PC-9 (cell line): ENCODE measurements around the gene MVP. TPM values are rescaled to one million over a fixed set of nuclear protein-coding genes. Genes with fewer than 3 reads are reported as not detected.
A peak's percentile ranks its signal among the peaks of the same experiment; 100 is the strongest.
"Not testable (repeated sequence)": the region's sequence is repeated elsewhere in the genome, so short reads cannot be mapped to it uniquely, and the experiment has no call there.

Experiments used
- BruUV-seq: library from RNA; stranded (reverse); fragments of 400-500 nt; replicated peaks from 2 replicates; lab custom pipeline; 2021; lab: Mats Ljungman, UMichigan
- CTCF ChIA-PET: fragments of 300-600 bp; sonication (Branson Sonifier 250); formaldehyde crosslinking; loops from one replicate; lab custom pipeline; 2022; ENCODE audit warnings: antibody characterized with exemption; lab: Charles Lee
- POLR2A ChIA-PET: fragments of 300-600 bp; sonication (Branson Sonifier 250); formaldehyde crosslinking; loops from one replicate; lab custom pipeline; 2022; ENCODE audit warnings: antibody characterized with exemption; ENCODE audit not compliant: unreplicated experiment; lab: Charles Lee
- DNase-seq, 2 experiments: peaks; one replicate each; pipeline versions ENCODE4 v3.0.0 to v3.0.0-alpha.2; 2015 to 2022; ENCODE audit warnings: mixed read lengths in 1 of 2
- H2AFZ ChIP-seq: fragments of 200-600 bp; sonication (generic); 2 replicates; pipeline ENCODE4 v1.8.1; 2017; ENCODE audit warnings: antibody characterized with exemption
- H3F3A ChIP-seq: fragments of 200-600 bp; sonication (generic); 2 replicates; pipeline ENCODE4 v1.8.1; 2017; ENCODE audit warnings: antibody characterized with exemption, mild to moderate bottlenecking, low read depth; ENCODE audit not compliant: insufficient read depth
- H3K27ac ChIP-seq: fragments of 200-600 bp; sonication (generic); 2 replicates; pipeline ENCODE4 v1.6.1; 2016; ENCODE audit warnings: mixed run types
- H3K27me3 ChIP-seq: fragments of 200-600 bp; sonication (generic); 2 replicates; pipeline ENCODE4 v1.6.1; 2016; ENCODE audit warnings: low read depth, mixed run types; ENCODE audit not compliant: insufficient read depth
- H3K36me3 ChIP-seq: fragments of 200-600 bp; sonication (generic); 2 replicates; pipeline ENCODE4 v1.6.1; 2016; ENCODE audit warnings: low read depth, mixed run types
- H3K4me1 ChIP-seq: fragments of 200-600 bp; sonication (generic); replicated peaks from 2 replicates; pipeline ENCODE4 v1.6.1; 2016; ENCODE audit warnings: mixed run types; ENCODE audit not compliant: insufficient read depth
- H3K4me2 ChIP-seq: fragments of 200-600 bp; sonication (generic); 2 replicates; pipeline ENCODE4 v1.6.1; 2017; ENCODE audit warnings: mixed run types
- H3K4me3 ChIP-seq: fragments of 200-600 bp; sonication (generic); 2 replicates; pipeline ENCODE4 v1.6.1; 2016; ENCODE audit warnings: mixed run types
- H3K79me2 ChIP-seq: fragments of 200-600 bp; sonication (generic); 2 replicates; pipeline ENCODE4 v1.6.1; 2017; ENCODE audit warnings: low read depth, mixed run types
- H3K9me2 ChIP-seq: fragments of 200-600 bp; sonication (generic); 2 replicates; pipeline ENCODE4 v1.8.1; 2017; ENCODE audit warnings: mild to moderate bottlenecking; ENCODE audit not compliant: insufficient read depth
- H3K9me3 ChIP-seq: fragments of 200-600 bp; sonication (generic); 2 replicates; pipeline ENCODE4 v1.8.1; 2016; ENCODE audit warnings: low read depth; ENCODE audit not compliant: insufficient read depth
- H4K20me1 ChIP-seq: fragments of 200-600 bp; sonication (generic); 2 replicates; pipeline ENCODE4 v1.8.1; 2017; ENCODE audit not compliant: insufficient read depth
- CTCF ChIP-seq: fragments of 200-600 bp; sonication (generic); conservative IDR thresholded peaks from 2 replicates; pipeline ENCODE4 v1.6.1; 2017; ENCODE audit warnings: mixed run types, antibody characterized with exemption, mild to moderate bottlenecking, moderate library complexity
- EZH2 ChIP-seq: fragments of 200-600 bp; sonication (generic); IDR thresholded peaks from 2 replicates; pipeline ENCODE4 v1.8.0; 2017; ENCODE audit warnings: antibody characterized with exemption, low read depth
- intact Hi-C: fragments of 100-400 bp; cut with micrococcal nuclease; formaldehyde crosslinking; loops from one replicate; pipeline ENCODE4 v1.10.0; 2022; ENCODE audit not compliant: unreplicated experiment
- total RNA-seq: library from RNA; stranded (reverse); gene quantifications from 2 replicates; pipeline ENCODE4 v1.2.3, GENCODE V29; 2021

The MVP gene
- total RNA-seq, 1 experiment from 2014 or later, result 208 TPM

GRCh38 chr16:29790949-29791844 is 29.1 kb upstream of the MVP start:
- Histone ChIP-seq H3K9me2 (no peaks in the 10 kb centered on the region), H3K36me3 (peaks cover under 1% of the 10 kb centered on the region; the same call in 1 of the 2 replicates), H3K4me1 (peaks cover 17% of the 10 kb centered on the region), H3K79me2 (peaks cover 55% of the 10 kb centered on the region), H2AFZ (peak overlapping the region; percentile 96), H3K4me2 (peak overlapping the region; percentile 94), H4K20me1 (0 out of 2 replicates have a peak, but pooled peaks cover 9% of the 10 kb centered on the region), H3F3A (peaks cover 10% of the 10 kb centered on the region), H3K27ac (0 out of 2 replicates have a peak overlapping the region, but pooled peaks have one; percentile 10), H3K4me3 (peak overlapping the region; percentile 94), H3K9me3 (no peaks in the 10 kb centered on the region), H3K27me3 (no peaks in the 10 kb centered on the region)
- CTCF ChIA-PET, result interaction anchor here (0.7 to 1.6 kb wide), 3 partner anchors 25 to 62 kb away, joined by 3 to 7 read pairs (median 4); partner anchors contain the start of gene PAGR1
- intact Hi-C loops, result loop anchor here (1.0 kb wide), 3 partner anchors 14 to 91 kb away; no protein-coding TSS in a partner anchor
- no peak for DNase-seq
- POLR2A ChIA-PET, result interaction anchor here (0.6 to 0.8 kb wide), 4 partner anchors 10 to 196 kb away, joined by 4 to 6 read pairs (median 4); no protein-coding TSS in a partner anchor
- BruUV-seq, result TSS peak; percentile 57
- TF ChIP-seq EZH2, result no peak
- no peak for TF ChIP-seq CTCF

GRCh38 chr16:29791845-29792807 is 28.1 kb upstream of the MVP start:
- H3K4me3 ChIP-seq, result peak overlapping the region; percentile 94
- intact Hi-C loops, result no loop called here
- ChIA-PET POLR2A (interaction anchor here (0.7 kb wide), 1 partner anchor 9 kb away, joined by 4 read pairs; no protein-coding TSS in a partner anchor), CTCF (no interaction called here)
- H3K4me1 ChIP-seq, result peaks cover 17% of the 10 kb centered on the region
- no peak overlapping the region for H3K27ac ChIP-seq
- H3K9me3 ChIP-seq, result no peaks in the 10 kb centered on the region
- peaks cover 61% of the 10 kb centered on the region for H3K79me2 ChIP-seq
- peaks cover 10% of the 10 kb centered on the region for H3F3A ChIP-seq
- H3K27me3 ChIP-seq, result no peaks in the 10 kb centered on the region
- no peak for DNase-seq
- peak overlapping the region; percentile 96; the same call in 1 of the 2 replicates for H2AFZ ChIP-seq
- peak overlapping the region; percentile 94 for H3K4me2 ChIP-seq
- peaks cover 8% of the 10 kb centered on the region; the same call in 1 of the 2 replicates for H3K36me3 ChIP-seq
- TF ChIP-seq EZH2 (no peak), CTCF (no peak)
- no peaks in the 10 kb centered on the region for H3K9me2 ChIP-seq
- 0 out of 2 replicates have a peak, but pooled peaks cover 9% of the 10 kb centered on the region for H4K20me1 ChIP-seq
- BruUV-seq, result no TSS peak

- Histone ChIP-seq H3K4me1 (peaks cover 17% of the 10 kb centered on the region), H3K36me3 (peaks cover 17% of the 10 kb centered on the region), H3K79me2 (peaks cover 61% of the 10 kb centered on the region)
- BruUV-seq, H3K27me3 ChIP-seq, H3K9me2 ChIP-seq, H3K4me2 ChIP-seq, H3K27ac ChIP-seq, intact Hi-C loops, H3K9me3 ChIP-seq, H2AFZ ChIP-seq, H4K20me1 ChIP-seq, H3F3A ChIP-seq, H3K4me3 ChIP-seq, DNase-seq: not testable (repeated sequence)
- POLR2A ChIA-PET, result interaction anchor here (0.7 kb wide), 1 partner anchor 108 kb away, joined by 3 read pairs; no protein-coding TSS in a partner anchor
- CTCF ChIA-PET, result interaction anchor here (0.7 kb wide), 1 partner anchor 74 kb away, joined by 3 read pairs; no protein-coding TSS in a partner anchor
Observed at GRCh38 chr16:29793153-29793552, 27.1 kb upstream of the MVP start.
